ENCODE data around the gene REELD1. TPM values are rescaled to one million over a fixed set of nuclear protein-coding genes. Genes with fewer than 3 reads are reported as not detected.

The REELD1 gene
- total RNA-seq, 1 experiment from 2014 or later, result not detected

- no peaks in the 10 kb centered on the region for H3K79me2 ChIP-seq (ENCODE audit: low read depth)
- no peak for DNase-seq
Measured at GRCh38 chr4:146170149-146170548, 44.2 kb upstream of the REELD1 start.

DNA sequence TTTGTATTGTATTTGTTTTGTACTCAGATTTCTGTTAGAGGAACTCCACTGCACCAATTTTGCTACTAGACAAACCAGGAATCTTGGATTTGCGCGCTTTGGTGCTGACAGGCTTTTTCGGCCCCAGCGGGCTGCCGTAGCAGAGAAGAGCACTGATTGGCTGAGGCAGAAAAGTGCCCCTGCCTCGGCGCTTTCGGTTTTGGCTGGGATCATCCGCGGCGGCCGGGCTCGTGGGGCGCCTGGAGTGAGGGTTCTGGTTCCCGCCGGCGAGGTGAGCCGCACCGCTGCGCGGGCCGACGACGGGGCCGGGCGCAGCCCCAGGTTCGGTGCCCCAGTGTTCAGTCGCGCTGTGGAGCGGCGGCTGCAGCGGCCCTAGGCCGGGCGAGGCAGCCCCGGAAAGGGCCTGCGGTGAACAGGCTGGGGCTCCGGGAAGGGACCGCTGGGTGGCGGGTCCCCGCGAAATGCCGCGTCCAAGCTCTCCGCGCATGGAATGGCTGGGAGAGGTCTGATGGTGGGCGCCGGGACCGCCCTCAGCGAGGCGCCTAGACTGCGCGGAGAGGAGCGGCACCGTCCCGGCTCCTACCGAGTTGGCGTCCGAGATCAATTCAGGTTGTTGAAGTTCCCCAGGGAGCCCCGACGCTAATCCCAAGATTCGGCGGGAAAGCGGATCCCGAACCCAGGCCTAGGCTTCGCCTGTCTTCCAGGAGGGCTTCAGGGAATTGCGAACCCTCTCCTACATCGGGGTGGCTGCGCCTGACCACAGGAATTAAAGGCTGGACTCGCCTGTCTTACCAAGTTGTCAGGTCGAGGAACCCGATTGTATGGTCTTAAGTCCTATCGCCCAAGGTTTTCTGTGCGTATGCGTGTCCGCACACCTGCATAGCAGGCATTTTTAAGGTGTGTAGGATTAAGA, 38.5 kb upstream of the REELD1 start, which contains the start of gene LSM6:
LSM6 (plus strand) TSS at position 178 of the 913 bp plus-strand sequence. CDS start 7,204 bp downstream, outside the sequence.
- Histone ChIP-seq H3F3A (ENCODE audit: insufficient read depth, low read depth) (no peaks in the 10 kb centered on the region), H2AFZ (peak within 1 kb of the TSS; percentile 88), H3K4me3 (peak within 1 kb of the TSS; percentile 91), H3K27ac (peak within 1 kb of the TSS; percentile 57), H3K4me1 (replicated peaks; ENCODE audit: insufficient read depth) (peaks cover 12% of the 10 kb centered on the region), H3K27me3 (ENCODE audit: insufficient read depth, low read depth) (no peaks in the 10 kb centered on the region), H3K4me2 (peak within 1 kb of the TSS; percentile 85), H3K36me3 (ENCODE audit: low read depth) (no peaks in the 10 kb centered on the region), H4K20me1 (ENCODE audit: insufficient read depth) (no peaks in the 10 kb centered on the region), H3K9me3 (ENCODE audit: insufficient read depth, low read depth) (no peaks in the 10 kb centered on the region), H3K79me2 (ENCODE audit: low read depth) (peaks cover 36% of the 10 kb centered on the region), H3K9me2 (ENCODE audit: insufficient read depth) (no peaks in the 10 kb centered on the region)
- CTCF ChIA-PET, result no interaction called here
- TF ChIP-seq CTCF (conservative IDR thresholded peaks at IDR 0.05), result no peak
- no peak for TF ChIP-seq EZH2 (IDR thresholded peaks at IDR 0.05; ENCODE audit: low read depth)
- BruUV-seq (replicated peaks), result TSS peak; percentile 53
- DNase-seq, result peak; percentile 53 to 73
- intact Hi-C loops (cut with micrococcal nuclease; ENCODE audit: unreplicated experiment), result loop anchor here (5.0 kb wide), 1 partner anchor 443 kb away; no protein-coding TSS in a partner anchor
- POLR2A ChIA-PET (ENCODE audit: unreplicated experiment), result no interaction called here

More at GRCh38 chr4:146170149-146170548, 44.2 kb upstream of the REELD1 start:
- no peak overlapping the region for H2AFZ ChIP-seq
- no peaks in the 10 kb centered on the region for H3K9me2 ChIP-seq (ENCODE audit: insufficient read depth)
- no TSS peak for BruUV-seq (replicated peaks)
- H3K27me3 ChIP-seq (ENCODE audit: insufficient read depth, low read depth), result no peaks in the 10 kb centered on the region
- intact Hi-C loops (cut with micrococcal nuclease; ENCODE audit: unreplicated experiment), result no loop called here
- 0 out of 2 replicates have a peak, but pooled peaks cover 5% of the 10 kb centered on the region for H3K4me1 ChIP-seq (replicated peaks; ENCODE audit: insufficient read depth)
- POLR2A ChIA-PET (ENCODE audit: unreplicated experiment), result no interaction called here
- H3K4me2 ChIP-seq, result no peak overlapping the region
- no peaks in the 10 kb centered on the region for H3K36me3 ChIP-seq (ENCODE audit: low read depth)
- no peak for TF ChIP-seq EZH2 (IDR thresholded peaks at IDR 0.05; ENCODE audit: low read depth)
- TF ChIP-seq CTCF (conservative IDR thresholded peaks at IDR 0.05), result no peak
- H3K27ac ChIP-seq, result no peak overlapping the region
- H3K9me3 ChIP-seq (ENCODE audit: insufficient read depth, low read depth), result no peaks in the 10 kb centered on the region
- peaks cover 4% of the 10 kb centered on the region; the same call in 1 of the 2 replicates for H3F3A ChIP-seq (ENCODE audit: insufficient read depth, low read depth)
- H3K4me3 ChIP-seq, result no peak overlapping the region
- CTCF ChIA-PET, result no interaction called here
- H4K20me1 ChIP-seq (ENCODE audit: insufficient read depth), result no peaks in the 10 kb centered on the region

DNA sequence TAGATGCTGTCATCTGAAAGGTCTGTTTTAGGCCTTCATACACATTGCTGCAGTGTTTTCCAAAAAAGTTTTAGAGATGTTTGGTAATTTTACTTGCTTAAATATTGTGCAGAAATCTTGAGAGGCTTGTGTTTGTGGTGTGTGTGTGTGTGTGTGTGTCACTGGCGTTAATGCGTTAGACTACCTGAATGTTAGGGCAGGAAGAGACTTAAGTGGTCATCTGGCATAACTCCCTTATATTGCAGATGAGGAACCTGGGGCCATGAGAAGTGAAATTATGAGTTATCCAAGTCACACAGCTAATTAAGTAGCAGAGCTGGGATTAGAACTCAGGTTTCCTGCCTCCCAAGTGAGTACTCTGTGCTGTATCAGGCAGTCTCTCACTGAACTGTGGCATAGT, 37.4 kb upstream of the REELD1 start:
- no peak for DNase-seq
- Histone ChIP-seq H4K20me1 (ENCODE audit: insufficient read depth) (no peaks in the 10 kb centered on the region), H3K4me2 (peak overlapping the region; percentile 85), H3F3A (ENCODE audit: insufficient read depth, low read depth) (no peaks in the 10 kb centered on the region), H3K36me3 (ENCODE audit: low read depth) (no peaks in the 10 kb centered on the region), H3K4me1 (replicated peaks; ENCODE audit: insufficient read depth) (peaks cover 12% of the 10 kb centered on the region), H2AFZ (no peak overlapping the region), H3K9me2 (ENCODE audit: insufficient read depth) (no peaks in the 10 kb centered on the region), H3K9me3 (ENCODE audit: insufficient read depth, low read depth) (no peaks in the 10 kb centered on the region), H3K4me3 (peak overlapping the region; percentile 91; the same call in 1 of the 2 replicates), H3K27me3 (ENCODE audit: insufficient read depth, low read depth) (no peaks in the 10 kb centered on the region), H3K27ac (no peak overlapping the region), H3K79me2 (ENCODE audit: low read depth) (peaks cover 38% of the 10 kb centered on the region)
- TF ChIP-seq CTCF (conservative IDR thresholded peaks at IDR 0.05) (no peak), EZH2 (IDR thresholded peaks at IDR 0.05; ENCODE audit: low read depth) (no peak)
- no TSS peak for BruUV-seq (replicated peaks)
- ChIA-PET CTCF (no interaction called here), POLR2A (ENCODE audit: unreplicated experiment) (interaction anchor here (0.6 kb wide), 1 partner anchor 9 kb away, joined by 3 read pairs; no protein-coding TSS in a partner anchor)
- intact Hi-C loops (cut with micrococcal nuclease; ENCODE audit: unreplicated experiment), result loop anchor here (5.0 kb wide), 1 partner anchor 445 kb away; no protein-coding TSS in a partner anchor
